ENCODE measurements around the gene PMP22. TPM values are rescaled to one million over a fixed set of nuclear protein-coding genes. Genes with fewer than 3 reads are reported as not detected.

Gene PMP22
- total RNA-seq, 2 experiments from 2014 or later: 0.12 TPM; not detected in 1

- H3K36me3 Mint-ChIP-seq (ENCODE audit: low read depth): no peaks in the 10 kb centered on the region
- no peak overlapping the region for H3K4me3 Mint-ChIP-seq
- H3K4me1 Mint-ChIP-seq (ENCODE audit: low read depth): no peaks in the 10 kb centered on the region
- H3K9me3 Mint-ChIP-seq: peaks cover 3% of the 10 kb centered on the region
- intact Hi-C loops (cut with micrococcal nuclease): no loop called here
- H3K27me3 Mint-ChIP-seq (ENCODE audit: low read depth): peaks cover 9% of the 10 kb centered on the region
- no peak overlapping the region for H3K27ac Mint-ChIP-seq
- CTCF ChIA-PET: no interaction called here
- DNase-seq: no peak
Measured at GRCh38 chr17:15270628-15271381, 5.7 kb upstream of the PMP22 start.

GRCh38 chr17:15269780-15270089 lies 4.6 kb upstream of the PMP22 start:
- H3K36me3 Mint-ChIP-seq (ENCODE audit: low read depth): no peaks in the 10 kb centered on the region
- peaks cover 17% of the 10 kb centered on the region for H3K27me3 Mint-ChIP-seq (ENCODE audit: low read depth)
- H3K4me1 Mint-ChIP-seq (ENCODE audit: low read depth): no peaks in the 10 kb centered on the region
- no peak for DNase-seq
- H3K4me3 Mint-ChIP-seq: no peak overlapping the region
- H3K9me3 Mint-ChIP-seq: peaks cover 3% of the 10 kb centered on the region
- CTCF ChIA-PET: no interaction called here
- intact Hi-C loops (cut with micrococcal nuclease): no loop called here
- H3K27ac Mint-ChIP-seq: no peak overlapping the region

- Mint-ChIP-seq H3K36me3 (ENCODE audit: low read depth) (no peaks in the 10 kb centered on the region), H3K9me3 (peaks cover 1% of the 10 kb centered on the region), H3K27me3 (ENCODE audit: low read depth) (peaks cover 22% of the 10 kb centered on the region), H3K27ac (no peak overlapping the region), H3K4me1 (ENCODE audit: low read depth) (no peaks in the 10 kb centered on the region), H3K4me3 (no peak overlapping the region)
- DNase-seq: no peak
- intact Hi-C loops (cut with micrococcal nuclease): no loop called here
- CTCF ChIA-PET: no interaction called here
Measured at GRCh38 chr17:15269087-15269779, 4.1 kb upstream of the PMP22 start.

GRCh38 chr17:15268461-15268860 lies 3.3 kb upstream of the PMP22 start:
- no peak for DNase-seq
- Mint-ChIP-seq H3K36me3 (ENCODE audit: low read depth) (no peaks in the 10 kb centered on the region), H3K4me1 (ENCODE audit: low read depth) (no peaks in the 10 kb centered on the region), H3K4me3 (no peak overlapping the region), H3K27ac (no peak overlapping the region), H3K9me3 (no peaks in the 10 kb centered on the region), H3K27me3 (ENCODE audit: low read depth) (peaks cover 23% of the 10 kb centered on the region)
- CTCF ChIA-PET: interaction anchor here (0.9 kb wide), 1 partner anchor 10 kb away, joined by 3 read pairs; no protein-coding TSS in a partner anchor
- intact Hi-C loops (cut with micrococcal nuclease): no loop called here

GRCh38 chr17:15267996-15268395 lies 2.9 kb upstream of the PMP22 start:
- Mint-ChIP-seq H3K4me3 (no peak overlapping the region), H3K4me1 (ENCODE audit: low read depth) (no peaks in the 10 kb centered on the region), H3K27ac (no peak overlapping the region), H3K27me3 (ENCODE audit: low read depth) (peaks cover 27% of the 10 kb centered on the region), H3K36me3 (ENCODE audit: low read depth) (no peaks in the 10 kb centered on the region), H3K9me3 (no peaks in the 10 kb centered on the region)
- CTCF ChIA-PET: interaction anchor here (0.9 kb wide), 1 partner anchor 10 kb away, joined by 3 read pairs; no protein-coding TSS in a partner anchor
- intact Hi-C loops (cut with micrococcal nuclease): no loop called here
- DNase-seq: no peak

- intact Hi-C loops (cut with micrococcal nuclease): no loop called here
- H3K36me3 Mint-ChIP-seq (ENCODE audit: low read depth): no peaks in the 10 kb centered on the region
- H3K4me1 Mint-ChIP-seq (ENCODE audit: low read depth): peaks cover 6% of the 10 kb centered on the region
- CTCF ChIA-PET: interaction anchor here (2.2 kb wide), 1 partner anchor 237 kb away, joined by 7 read pairs; no protein-coding TSS in a partner anchor
- no peaks in the 10 kb centered on the region for H3K9me3 Mint-ChIP-seq
- peaks cover 36% of the 10 kb centered on the region for H3K27me3 Mint-ChIP-seq (ENCODE audit: low read depth)
- H3K4me3 Mint-ChIP-seq: no peak overlapping the region
- H3K27ac Mint-ChIP-seq: no peak overlapping the region
- DNase-seq: no peak
Measured at GRCh38 chr17:15266325-15267125, 1.4 kb upstream of the PMP22 start.

GRCh38 chr17:15264542-15264941 lies 584 bp downstream of the PMP22 start:
- Mint-ChIP-seq H3K4me1 (ENCODE audit: low read depth) (peaks cover 10% of the 10 kb centered on the region), H3K36me3 (ENCODE audit: low read depth) (no peaks in the 10 kb centered on the region), H3K27me3 (ENCODE audit: low read depth) (peaks cover 48% of the 10 kb centered on the region), H3K27ac (no peak overlapping the region), H3K9me3 (no peaks in the 10 kb centered on the region), H3K4me3 (no peak overlapping the region)
- intact Hi-C loops (cut with micrococcal nuclease): loop anchor here (5.0 kb wide), 1 partner anchor 1333 kb away; no protein-coding TSS in a partner anchor
- CTCF ChIA-PET: no interaction called here
- no peak for DNase-seq

- Mint-ChIP-seq H3K36me3 (ENCODE audit: low read depth) (no peaks in the 10 kb centered on the region), H3K9me3 (no peaks in the 10 kb centered on the region), H3K4me3 (no peak overlapping the region), H3K27me3 (ENCODE audit: low read depth) (peaks cover 55% of the 10 kb centered on the region), H3K4me1 (ENCODE audit: low read depth) (peaks cover 10% of the 10 kb centered on the region), H3K27ac (no peak overlapping the region)
- no peak for DNase-seq
- intact Hi-C loops (cut with micrococcal nuclease): loop anchor here (5.0 kb wide), 1 partner anchor 1334 kb away; no protein-coding TSS in a partner anchor
- CTCF ChIA-PET: interaction anchor here (0.6 to 1.3 kb wide), 2 partner anchors 239 to 1755 kb away, joined by 3 to 7 read pairs; no protein-coding TSS in a partner anchor
Measured at GRCh38 chr17:15263680-15264079, 1.4 kb downstream of the PMP22 start.

- H3K27me3 Mint-ChIP-seq (ENCODE audit: low read depth): peaks cover 60% of the 10 kb centered on the region
- no peaks in the 10 kb centered on the region for H3K36me3 Mint-ChIP-seq (ENCODE audit: low read depth)
- CTCF ChIA-PET: interaction anchor here (0.6 to 1.3 kb wide), 2 partner anchors 240 to 1754 kb away, joined by 3 to 7 read pairs; no protein-coding TSS in a partner anchor
- DNase-seq: no peak
- no peaks in the 10 kb centered on the region for H3K9me3 Mint-ChIP-seq
- no peak overlapping the region for H3K27ac Mint-ChIP-seq
- intact Hi-C loops (cut with micrococcal nuclease): loop anchor here (5.0 kb wide), 1 partner anchor 1334 kb away; no protein-coding TSS in a partner anchor
- H3K4me3 Mint-ChIP-seq: no peak overlapping the region
- peaks cover 10% of the 10 kb centered on the region for H3K4me1 Mint-ChIP-seq (ENCODE audit: low read depth)
Measured at GRCh38 chr17:15263206-15263579, 1.9 kb downstream of the PMP22 start.

- no peak overlapping the region for H3K27ac Mint-ChIP-seq
- H3K27me3 Mint-ChIP-seq (ENCODE audit: low read depth): peaks cover 65% of the 10 kb centered on the region
- intact Hi-C loops (cut with micrococcal nuclease): loop anchor here (5.0 kb wide), 1 partner anchor 1335 kb away; no protein-coding TSS in a partner anchor
- CTCF ChIA-PET: interaction anchor here (0.6 to 1.3 kb wide), 3 partner anchors 31 to 241 kb away, joined by 3 to 7 read pairs (median 3); no protein-coding TSS in a partner anchor
- DNase-seq: no peak
- H3K9me3 Mint-ChIP-seq: no peaks in the 10 kb centered on the region
- H3K4me1 Mint-ChIP-seq (ENCODE audit: low read depth): peaks cover 10% of the 10 kb centered on the region
- H3K4me3 Mint-ChIP-seq: no peak overlapping the region
- H3K36me3 Mint-ChIP-seq (ENCODE audit: low read depth): no peaks in the 10 kb centered on the region
Measured at GRCh38 chr17:15262291-15263205, 2.6 kb downstream of the PMP22 start.

GRCh38 chr17:15261802-15262290 lies 3.3 kb downstream of the PMP22 start:
- peaks cover 14% of the 10 kb centered on the region for H3K4me1 Mint-ChIP-seq (ENCODE audit: low read depth)
- CTCF ChIA-PET: no interaction called here
- intact Hi-C loops (cut with micrococcal nuclease): loop anchor here (2.0 to 5.0 kb wide), 2 partner anchors 737 to 1335 kb away; partner anchors contain the start of genes TTC19 and ZSWIM7

More at GRCh38 chr17:15261802-15262290, 3.3 kb downstream of the PMP22 start:
- Mint-ChIP-seq H3K9me3 (no peaks in the 10 kb centered on the region), H3K36me3 (ENCODE audit: low read depth) (no peaks in the 10 kb centered on the region), H3K4me3 (no peak overlapping the region), H3K27ac (no peak overlapping the region), H3K27me3 (ENCODE audit: low read depth) (peaks cover 61% of the 10 kb centered on the region)
- no peak for DNase-seq
